ENCODE measurements around the gene GINS1. TPM values are rescaled to one million over a fixed set of nuclear protein-coding genes. Genes with fewer than 3 reads are reported as not detected.

The GINS1 gene
- total and polyA plus RNA-seq, 4 donors: 0.17 to 11.4 (median 0.48) TPM

DNA sequence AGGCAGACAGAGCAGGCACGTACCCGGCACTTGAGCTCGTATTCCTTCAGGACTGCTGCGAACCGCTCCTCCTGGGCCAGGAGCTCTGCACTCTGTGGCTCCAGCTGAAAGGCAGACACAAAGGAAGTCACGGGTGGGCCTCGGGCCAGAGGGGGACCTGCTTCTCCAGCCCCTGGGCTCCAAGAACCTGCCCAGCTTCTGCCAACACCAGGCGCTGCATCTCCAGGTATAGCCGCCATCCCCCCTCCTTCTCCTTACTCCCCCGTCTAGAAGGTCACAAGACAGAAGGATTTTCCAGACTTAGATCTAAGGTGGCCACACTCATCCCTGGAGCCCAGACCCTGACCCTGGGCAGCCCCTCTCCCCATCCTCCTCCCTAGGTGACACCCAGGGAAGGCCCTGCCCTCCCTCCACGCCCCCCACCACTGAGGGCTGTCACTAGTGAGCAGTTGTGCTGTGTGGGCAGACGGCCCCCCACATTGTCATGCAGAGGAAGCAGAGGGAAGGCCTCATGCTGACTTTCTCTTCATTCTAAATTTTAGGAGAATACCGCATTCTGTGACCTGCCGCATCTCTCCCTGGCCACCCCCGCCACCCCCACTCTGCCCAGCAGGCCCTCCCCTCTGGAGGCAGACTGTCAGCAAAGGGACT, 81.9 kb downstream of the GINS1 start:
- Histone ChIP-seq H3K27ac (ENCODE audit: low read depth in 1 of 2, low read length in 2 of 2) (no peak overlapping the region), H3K9me3 (ENCODE audit: control insufficient read depth in 4 of 4, low read length in 3 of 4) (no peaks in the 10 kb centered on the region), H3K9ac (ENCODE audit: low read depth in 1 of 2, low read length in 2 of 2) (no peak overlapping the region), H3K27me3 (ENCODE audit: control insufficient read depth in 4 of 4, insufficient read depth in 4 of 4, low read length in 3 of 4) (no peaks in the 10 kb centered on the region), H3K4me3 (ENCODE audit: low read depth in 1 of 3, low read length in 3 of 3) (no peak overlapping the region), H3K36me3 (ENCODE audit: control insufficient read depth in 4 of 4, insufficient read depth in 3 of 4, low read depth in 1 of 4, low read length in 3 of 4) (peaks cover 0 to 36% (median 5%) of the 10 kb centered on the region in 4 donors), H3K4me1 (ENCODE audit: control insufficient read depth in 4 of 4, insufficient read depth in 4 of 4, low read length in 3 of 4) (no peaks in the 10 kb centered on the region)
- no peak for TF ChIP-seq TAF1 (conservative IDR thresholded peaks at IDR 0.05)
- no peak for TF ChIP-seq JUND (IDR thresholded peaks at IDR 0.05)
- no peak for TF ChIP-seq FOXA2 (IDR thresholded peaks at IDR 0.05)
- TF ChIP-seq, protein P1, sequence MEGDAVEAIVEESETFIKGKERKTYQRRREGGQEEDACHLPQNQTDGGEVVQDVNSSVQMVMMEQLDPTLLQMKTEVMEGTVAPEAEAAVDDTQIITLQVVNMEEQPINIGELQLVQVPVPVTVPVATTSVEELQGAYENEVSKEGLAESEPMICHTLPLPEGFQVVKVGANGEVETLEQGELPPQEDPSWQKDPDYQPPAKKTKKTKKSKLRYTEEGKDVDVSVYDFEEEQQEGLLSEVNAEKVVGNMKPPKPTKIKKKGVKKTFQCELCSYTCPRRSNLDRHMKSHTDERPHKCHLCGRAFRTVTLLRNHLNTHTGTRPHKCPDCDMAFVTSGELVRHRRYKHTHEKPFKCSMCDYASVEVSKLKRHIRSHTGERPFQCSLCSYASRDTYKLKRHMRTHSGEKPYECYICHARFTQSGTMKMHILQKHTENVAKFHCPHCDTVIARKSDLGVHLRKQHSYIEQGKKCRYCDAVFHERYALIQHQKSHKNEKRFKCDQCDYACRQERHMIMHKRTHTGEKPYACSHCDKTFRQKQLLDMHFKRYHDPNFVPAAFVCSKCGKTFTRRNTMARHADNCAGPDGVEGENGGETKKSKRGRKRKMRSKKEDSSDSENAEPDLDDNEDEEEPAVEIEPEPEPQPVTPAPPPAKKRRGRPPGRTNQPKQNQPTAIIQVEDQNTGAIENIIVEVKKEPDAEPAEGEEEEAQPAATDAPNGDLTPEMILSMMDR (IDR thresholded peaks at IDR 0.05; ENCODE audit: low read depth, low read length, missing input control): no peak
- TF ChIP-seq SP1 (IDR thresholded peaks at IDR 0.05): no peak
- TF ChIP-seq, protein P2, sequence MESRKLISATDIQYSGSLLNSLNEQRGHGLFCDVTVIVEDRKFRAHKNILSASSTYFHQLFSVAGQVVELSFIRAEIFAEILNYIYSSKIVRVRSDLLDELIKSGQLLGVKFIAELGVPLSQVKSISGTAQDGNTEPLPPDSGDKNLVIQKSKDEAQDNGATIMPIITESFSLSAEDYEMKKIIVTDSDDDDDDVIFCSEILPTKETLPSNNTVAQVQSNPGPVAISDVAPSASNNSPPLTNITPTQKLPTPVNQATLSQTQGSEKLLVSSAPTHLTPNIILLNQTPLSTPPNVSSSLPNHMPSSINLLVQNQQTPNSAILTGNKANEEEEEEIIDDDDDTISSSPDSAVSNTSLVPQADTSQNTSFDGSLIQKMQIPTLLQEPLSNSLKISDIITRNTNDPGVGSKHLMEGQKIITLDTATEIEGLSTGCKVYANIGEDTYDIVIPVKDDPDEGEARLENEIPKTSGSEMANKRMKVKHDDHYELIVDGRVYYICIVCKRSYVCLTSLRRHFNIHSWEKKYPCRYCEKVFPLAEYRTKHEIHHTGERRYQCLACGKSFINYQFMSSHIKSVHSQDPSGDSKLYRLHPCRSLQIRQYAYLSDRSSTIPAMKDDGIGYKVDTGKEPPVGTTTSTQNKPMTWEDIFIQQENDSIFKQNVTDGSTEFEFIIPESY (IDR thresholded peaks at IDR 0.05): no peak
- no peak for TF ChIP-seq EGR1 (IDR thresholded peaks at IDR 0.05; ENCODE audit: low read depth in 2 of 2)
- TF ChIP-seq FOXA1 (IDR thresholded peaks at IDR 0.05): no peak
- WGBS: 95% methylated on average over 15 of the region's 15 CpGs
- no peak for DNase-seq (ENCODE audit: low spot score)

DNA sequence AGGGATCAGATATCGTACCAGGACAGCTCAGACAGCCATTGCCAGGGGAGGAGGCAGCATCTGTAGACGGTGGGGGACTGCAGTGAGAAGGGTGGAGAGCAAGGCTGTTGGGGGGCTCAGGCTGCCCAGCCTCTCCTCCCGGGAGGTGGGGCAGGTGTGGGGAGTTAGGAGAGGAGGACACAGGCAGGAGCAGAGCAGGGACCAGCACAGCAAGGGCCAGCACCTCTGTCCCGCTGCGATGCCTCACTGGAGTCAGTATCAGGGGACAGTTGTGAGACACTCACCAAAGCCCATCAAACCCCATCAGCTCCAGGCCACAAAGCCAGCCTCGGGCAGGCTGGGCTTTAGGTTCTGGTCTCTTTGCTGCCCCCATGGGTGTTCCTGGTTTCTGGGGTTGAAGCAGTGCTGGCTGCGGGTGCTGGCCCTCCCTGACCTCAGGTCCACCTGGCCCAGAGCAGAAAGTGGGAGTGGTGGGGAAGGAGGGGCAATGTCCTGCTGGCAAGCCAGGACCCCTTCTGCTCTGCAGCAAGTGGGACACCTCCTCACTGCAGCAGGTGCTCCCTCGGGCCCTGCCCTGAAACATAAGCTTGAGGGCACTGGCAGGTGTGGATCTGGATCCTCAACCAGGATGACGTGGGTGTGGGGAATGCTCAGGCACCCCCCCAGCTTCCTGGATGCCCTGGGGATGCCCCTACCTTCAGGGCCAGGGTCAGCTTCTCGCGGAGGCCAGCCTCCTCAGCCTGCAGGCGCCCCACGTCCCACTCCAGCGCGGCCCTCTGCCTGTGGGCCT, 83.4 kb downstream of the GINS1 start:
- TF ChIP-seq NR2F2 (IDR thresholded peaks at IDR 0.05) (no peak), FOXA2 (IDR thresholded peaks at IDR 0.05) (no peak), JUND (IDR thresholded peaks at IDR 0.05) (no peak), GABPA (IDR thresholded peaks at IDR 0.05 in 1 of 2, conservative IDR thresholded peaks at IDR 0.05 in 1 of 2) (no peak), RXRA (IDR thresholded peaks at IDR 0.05) (no peak), RAD21 (IDR thresholded peaks at IDR 0.05) (no peak), HNF4G (IDR thresholded peaks at IDR 0.05) (no peak), TAF1 (conservative IDR thresholded peaks at IDR 0.05) (no peak), SP1 (IDR thresholded peaks at IDR 0.05) (no peak), YY1 (IDR thresholded peaks at IDR 0.05) (no peak), FOXA1 (IDR thresholded peaks at IDR 0.05) (no peak), HNF4A (conservative IDR thresholded peaks at IDR 0.05) (no peak)
- TF ChIP-seq, protein P2 (IDR thresholded peaks at IDR 0.05): no peak
- TF ChIP-seq, protein P3, sequence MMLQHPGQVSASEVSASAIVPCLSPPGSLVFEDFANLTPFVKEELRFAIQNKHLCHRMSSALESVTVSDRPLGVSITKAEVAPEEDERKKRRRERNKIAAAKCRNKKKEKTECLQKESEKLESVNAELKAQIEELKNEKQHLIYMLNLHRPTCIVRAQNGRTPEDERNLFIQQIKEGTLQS (IDR thresholded peaks at IDR 0.05): no peak
- TF ChIP-seq, protein P1 (IDR thresholded peaks at IDR 0.05; ENCODE audit: low read depth, low read length, missing input control): no peak
- TF ChIP-seq, protein P4, sequence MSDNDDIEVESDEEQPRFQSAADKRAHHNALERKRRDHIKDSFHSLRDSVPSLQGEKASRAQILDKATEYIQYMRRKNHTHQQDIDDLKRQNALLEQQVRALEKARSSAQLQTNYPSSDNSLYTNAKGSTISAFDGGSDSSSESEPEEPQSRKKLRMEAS (IDR thresholded peaks at IDR 0.05): no peak
- TF ChIP-seq, protein P5, sequence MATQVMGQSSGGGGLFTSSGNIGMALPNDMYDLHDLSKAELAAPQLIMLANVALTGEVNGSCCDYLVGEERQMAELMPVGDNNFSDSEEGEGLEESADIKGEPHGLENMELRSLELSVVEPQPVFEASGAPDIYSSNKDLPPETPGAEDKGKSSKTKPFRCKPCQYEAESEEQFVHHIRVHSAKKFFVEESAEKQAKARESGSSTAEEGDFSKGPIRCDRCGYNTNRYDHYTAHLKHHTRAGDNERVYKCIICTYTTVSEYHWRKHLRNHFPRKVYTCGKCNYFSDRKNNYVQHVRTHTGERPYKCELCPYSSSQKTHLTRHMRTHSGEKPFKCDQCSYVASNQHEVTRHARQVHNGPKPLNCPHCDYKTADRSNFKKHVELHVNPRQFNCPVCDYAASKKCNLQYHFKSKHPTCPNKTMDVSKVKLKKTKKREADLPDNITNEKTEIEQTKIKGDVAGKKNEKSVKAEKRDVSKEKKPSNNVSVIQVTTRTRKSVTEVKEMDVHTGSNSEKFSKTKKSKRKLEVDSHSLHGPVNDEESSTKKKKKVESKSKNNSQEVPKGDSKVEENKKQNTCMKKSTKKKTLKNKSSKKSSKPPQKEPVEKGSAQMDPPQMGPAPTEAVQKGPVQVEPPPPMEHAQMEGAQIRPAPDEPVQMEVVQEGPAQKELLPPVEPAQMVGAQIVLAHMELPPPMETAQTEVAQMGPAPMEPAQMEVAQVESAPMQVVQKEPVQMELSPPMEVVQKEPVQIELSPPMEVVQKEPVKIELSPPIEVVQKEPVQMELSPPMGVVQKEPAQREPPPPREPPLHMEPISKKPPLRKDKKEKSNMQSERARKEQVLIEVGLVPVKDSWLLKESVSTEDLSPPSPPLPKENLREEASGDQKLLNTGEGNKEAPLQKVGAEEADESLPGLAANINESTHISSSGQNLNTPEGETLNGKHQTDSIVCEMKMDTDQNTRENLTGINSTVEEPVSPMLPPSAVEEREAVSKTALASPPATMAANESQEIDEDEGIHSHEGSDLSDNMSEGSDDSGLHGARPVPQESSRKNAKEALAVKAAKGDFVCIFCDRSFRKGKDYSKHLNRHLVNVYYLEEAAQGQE (IDR thresholded peaks at IDR 0.05): no peak
- no peak for DNase-seq (ENCODE audit: low spot score)
- WGBS: 95% methylated on average over 15 of the region's 15 CpGs
- Histone ChIP-seq H3K27me3 (ENCODE audit: control insufficient read depth in 4 of 4, insufficient read depth in 4 of 4, low read length in 3 of 4) (no peaks in the 10 kb centered on the region), H3K36me3 (ENCODE audit: control insufficient read depth in 4 of 4, insufficient read depth in 3 of 4, low read depth in 1 of 4, low read length in 3 of 4) (peaks cover 0 to 34% (median 3%) of the 10 kb centered on the region in 4 donors), H3K9ac (ENCODE audit: low read depth in 1 of 2, low read length in 2 of 2) (no peak overlapping the region), H3K4me1 (ENCODE audit: control insufficient read depth in 4 of 4, insufficient read depth in 4 of 4, low read length in 3 of 4) (no peaks in the 10 kb centered on the region), H3K4me3 (ENCODE audit: low read depth in 1 of 3, low read length in 3 of 3) (no peak overlapping the region), H3K27ac (ENCODE audit: low read depth in 1 of 2, low read length in 2 of 2) (no peak overlapping the region), H3K9me3 (ENCODE audit: control insufficient read depth in 4 of 4, low read length in 3 of 4) (no peaks in the 10 kb centered on the region)
